Measurements from ENCODE around the gene TAF1.

- TF ChIP-seq CTCF (IDR thresholded peaks at IDR 0.05) (no peak), POLR2A (IDR thresholded peaks at IDR 0.05) (no peak)
These were observed 742 bp upstream of the TAF1 start for GRCh38 chrX:71365356-71365874.
